Prostate gland (tissue), 2 donors: ENCODE data around the gene CBFA2T2.

Experiments used
- CTCF ChIP-seq, 4 experiments: fragments of 200-600 bp in 2 of 4; fragments of 450-650 bp in 2 of 4; sonication (generic) in 2 of 4; IDR thresholded peaks; 1 replicate in 3 of 4; 2 replicates in 1 of 4; pipeline ENCODE4 v1.5.1; 2016 to 2019; ENCODE audit warnings: antibody characterized with exemption in 4 of 4, mild to moderate bottlenecking in 2 of 4, moderate library complexity in 2 of 4
- POLR2A ChIP-seq: fragments of 450-650 bp; IDR thresholded peaks from one replicate; pipeline ENCODE4 v1.6.1; 2016; ENCODE audit warnings: antibody characterized with exemption, mild to moderate bottlenecking
- POLR2AphosphoS5 ChIP-seq: sonication (generic); formaldehyde crosslinking; IDR thresholded peaks from one replicate; pipeline ENCODE4 v1.6.1; 2017; ENCODE audit warnings: antibody characterized with exemption

GRCh38 chr20:33688938-33689424, 199.1 kb downstream of the CBFA2T2 start:
- TF ChIP-seq POLR2A (no peak), CTCF (IDR thresholded peaks at IDR 0.05) (no peak), POLR2AphosphoS5 (no peak)
